Body of pancreas (tissue), 4 donors: ENCODE data around the gene MUCL1. TPM values are rescaled to one million over a fixed set of nuclear protein-coding genes. Genes with fewer than 3 reads are reported as not detected.

ENCODE experiments used
- ATAC-seq: fragments of 150-250 bp; one replicate; pipeline ENCODE4 v1.9.1; 2016
- DNase-seq, 4 donors: peaks; one replicate each; pipeline ENCODE4 v3.0.0-alpha.2; 2019
- H3K27ac ChIP-seq, 4 donors: fragments of 200-600 bp; sonication (generic); 1 replicate in 3 of 4; 2 replicates in 1 of 4; pipeline versions ENCODE4 v1.5.1 to v1.6.1; 2016 to 2019; ENCODE audit warnings: mild to moderate bottlenecking in 1 of 4, mixed read lengths in 1 of 4, moderate library complexity in 1 of 4
- H3K27me3 ChIP-seq, 2 donors: fragments of 200-600 bp; sonication (generic); one replicate each; pipeline ENCODE4 v1.6.0; 2016; ENCODE audit warnings: mild to moderate bottlenecking in 1 of 2
- H3K36me3 ChIP-seq, 2 donors: fragments of 200-600 bp; sonication (generic); replicated peaks in 1 of 2; 2 replicates each; pipeline ENCODE4 v1.5.1; 2016; ENCODE audit warnings: low read depth in 2 of 2; ENCODE audit not compliant: insufficient read depth in 1 of 2
- H3K4me1 ChIP-seq: fragments of 200-600 bp; sonication (generic); one replicate; pipeline ENCODE4 v1.6.0; 2016
- H3K4me3 ChIP-seq, 2 donors: fragments of 200-600 bp; sonication (generic); 1 replicate in 1 of 2; 2 replicates in 1 of 2; pipeline ENCODE4 v1.5.1; 2016 to 2019
- H3K9me3 ChIP-seq, 3 donors: fragments of 200-600 bp; sonication (generic); 1 replicate in 2 of 3; 2 replicates in 1 of 3; pipeline ENCODE4 v1.5.1; 2016
- POLR2A ChIP-seq, 3 donors: fragments of 450-650 bp; IDR thresholded peaks; one replicate each; pipeline ENCODE4 v1.6.1; 2016; ENCODE audit warnings: antibody characterized with exemption in 3 of 3, mild to moderate bottlenecking in 2 of 3
- WGBS, 2 donors: methylation state at CpG; one replicate each; pipeline ENCODE4 v1.1.5; 2017; 5-methylcytosine and 5-hydroxymethylcytosine counted together
- intact Hi-C: fragments of 100-400 bp; cut with DNase I; formaldehyde crosslinking; loops from one replicate; pipeline ENCODE4 v1.15.1; 2023
- total RNA-seq, 2 donors: library from RNA; depleted of rRNA; stranded (reverse); fragments of >200 nt; gene quantifications; one replicate each; pipeline ENCODE4 v1.1.0, GENCODE V29; 2016
- TF ChIP-seq, protein P1 (sequence below), 7 experiments: fragments of 450-650 bp in 4 of 7; fragments of 200-600 bp in 3 of 7; sonication (generic) in 3 of 7; IDR thresholded peaks; one replicate each; pipeline ENCODE4 v1.5.1; 2016 to 2019; ENCODE audit warnings: antibody characterized with exemption in 7 of 7

MUCL1 gene
- total RNA-seq, 2 donors from 2014 or later, result not detected

DNA sequence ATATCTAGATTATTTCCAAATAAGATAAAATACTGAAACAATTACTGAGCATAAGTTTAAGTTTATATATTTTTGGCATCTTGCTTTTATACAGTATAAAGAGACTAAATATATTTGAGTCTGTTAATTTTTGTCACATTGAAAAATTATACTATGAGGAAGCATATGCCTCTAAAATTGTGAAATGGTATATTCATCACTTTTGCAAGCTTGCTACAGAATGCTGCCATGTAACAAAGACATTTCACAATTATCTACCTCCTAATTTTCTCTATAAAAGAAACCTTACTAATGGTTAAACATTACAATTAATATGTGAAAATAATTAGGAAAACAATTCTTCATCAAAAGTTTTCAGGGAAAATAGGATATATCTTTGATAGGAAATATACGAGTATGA is 22.7 kb upstream of the MUCL1 start:
- Histone ChIP-seq H3K27me3 (no peaks in the 10 kb centered on the region), H3K4me1 (no peaks in the 10 kb centered on the region), H3K36me3 (no peaks in the 10 kb centered on the region), H3K9me3 (no peaks in the 10 kb centered on the region), H3K4me3 (no peak overlapping the region), H3K27ac (no peak overlapping the region)
- DNase-seq (no peak), ATAC-seq (no peak)
- WGBS, 2 donors, result 71 to 79% methylated on average over 1 of the region's 1 CpG
- TF ChIP-seq, protein P1, sequence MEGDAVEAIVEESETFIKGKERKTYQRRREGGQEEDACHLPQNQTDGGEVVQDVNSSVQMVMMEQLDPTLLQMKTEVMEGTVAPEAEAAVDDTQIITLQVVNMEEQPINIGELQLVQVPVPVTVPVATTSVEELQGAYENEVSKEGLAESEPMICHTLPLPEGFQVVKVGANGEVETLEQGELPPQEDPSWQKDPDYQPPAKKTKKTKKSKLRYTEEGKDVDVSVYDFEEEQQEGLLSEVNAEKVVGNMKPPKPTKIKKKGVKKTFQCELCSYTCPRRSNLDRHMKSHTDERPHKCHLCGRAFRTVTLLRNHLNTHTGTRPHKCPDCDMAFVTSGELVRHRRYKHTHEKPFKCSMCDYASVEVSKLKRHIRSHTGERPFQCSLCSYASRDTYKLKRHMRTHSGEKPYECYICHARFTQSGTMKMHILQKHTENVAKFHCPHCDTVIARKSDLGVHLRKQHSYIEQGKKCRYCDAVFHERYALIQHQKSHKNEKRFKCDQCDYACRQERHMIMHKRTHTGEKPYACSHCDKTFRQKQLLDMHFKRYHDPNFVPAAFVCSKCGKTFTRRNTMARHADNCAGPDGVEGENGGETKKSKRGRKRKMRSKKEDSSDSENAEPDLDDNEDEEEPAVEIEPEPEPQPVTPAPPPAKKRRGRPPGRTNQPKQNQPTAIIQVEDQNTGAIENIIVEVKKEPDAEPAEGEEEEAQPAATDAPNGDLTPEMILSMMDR (IDR thresholded peaks at IDR 0.05), result no peak
- no peak for TF ChIP-seq POLR2A (IDR thresholded peaks at IDR 0.05)
- intact Hi-C loops, result no loop called here

DNA sequence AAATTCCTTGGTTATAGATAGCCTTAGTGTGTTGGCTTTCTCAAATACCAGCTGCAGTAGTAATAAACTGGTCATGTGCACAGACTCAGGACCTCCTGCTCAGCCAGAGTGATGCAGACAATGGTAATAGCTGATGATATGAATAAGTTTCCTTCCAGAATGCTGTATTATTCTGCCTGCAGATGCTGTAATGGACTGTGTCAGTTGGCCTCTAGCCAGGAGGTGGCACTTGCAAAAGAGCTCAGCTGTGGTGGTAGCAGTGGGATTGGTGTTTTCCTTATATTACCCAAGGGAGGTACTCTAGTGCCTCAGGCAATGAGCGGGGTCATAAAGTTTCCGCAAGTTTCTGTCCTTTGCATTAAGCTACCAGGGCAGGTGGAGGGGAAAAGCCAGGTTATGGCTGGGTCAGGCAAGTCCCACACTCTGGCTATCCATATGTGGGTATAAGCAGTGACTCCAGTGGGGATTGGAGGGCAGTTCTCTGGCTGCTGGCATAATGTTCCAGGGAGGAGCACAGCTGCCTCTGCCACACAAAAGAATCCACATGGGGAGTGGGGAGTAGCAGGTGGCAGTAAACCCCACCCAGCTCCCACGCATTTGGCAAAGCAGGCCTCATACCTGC is 14.0 kb upstream of the MUCL1 start:
- no peak overlapping the region for H3K27ac ChIP-seq
- no peaks in the 10 kb centered on the region for H3K4me1 ChIP-seq
- peaks cover 0 to 9% (median 0%) of the 10 kb centered on the region in 3 donors for H3K9me3 ChIP-seq
- H3K36me3 ChIP-seq, result no peaks in the 10 kb centered on the region
- intact Hi-C loops, result no loop called here
- WGBS, 2 donors, result 74 to 85% methylated on average over 3 of the region's 3 CpGs
- H3K27me3 ChIP-seq, result no peaks in the 10 kb centered on the region
- ATAC-seq (no peak), DNase-seq (no peak)
- H3K4me3 ChIP-seq, result no peak overlapping the region
- TF ChIP-seq POLR2A (IDR thresholded peaks at IDR 0.05), result no peak
- TF ChIP-seq, protein P1 (IDR thresholded peaks at IDR 0.05), result no peak

DNA sequence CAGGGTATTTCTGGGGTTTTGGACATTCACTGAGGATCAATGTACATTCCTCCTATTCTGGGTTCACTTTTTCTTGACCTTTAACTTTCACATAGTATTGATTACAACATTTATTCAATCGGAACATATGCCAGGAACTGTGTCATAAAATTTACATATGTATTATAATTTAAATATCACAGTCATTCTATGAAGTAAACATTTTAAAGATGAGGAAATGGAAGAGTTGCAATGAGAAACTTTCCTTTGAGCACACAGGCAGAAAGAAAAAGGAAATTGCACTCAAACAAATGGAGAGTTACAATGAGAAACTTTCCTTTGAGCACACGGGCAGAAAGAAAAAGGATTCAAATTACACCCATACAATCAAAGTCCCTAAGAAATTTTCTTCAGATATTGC is 3.1 kb downstream of the MUCL1 start:
- DNase-seq, result no peak
- 23 to 28% methylated on average over 2 of the region's 2 CpGs for WGBS, 2 donors
- H3K27ac ChIP-seq, result no peak overlapping the region
- no peak overlapping the region for H3K4me3 ChIP-seq
- intact Hi-C loops, result no loop called here
- ATAC-seq, result no peak
- H3K36me3 ChIP-seq, result no peaks in the 10 kb centered on the region
- H3K4me1 ChIP-seq, result no peaks in the 10 kb centered on the region
- no peak for TF ChIP-seq POLR2A (IDR thresholded peaks at IDR 0.05)
- TF ChIP-seq, protein P1 (IDR thresholded peaks at IDR 0.05), result no peak
- H3K27me3 ChIP-seq, result no peaks in the 10 kb centered on the region
- H3K9me3 ChIP-seq, result no peaks in the 10 kb centered on the region

DNA sequence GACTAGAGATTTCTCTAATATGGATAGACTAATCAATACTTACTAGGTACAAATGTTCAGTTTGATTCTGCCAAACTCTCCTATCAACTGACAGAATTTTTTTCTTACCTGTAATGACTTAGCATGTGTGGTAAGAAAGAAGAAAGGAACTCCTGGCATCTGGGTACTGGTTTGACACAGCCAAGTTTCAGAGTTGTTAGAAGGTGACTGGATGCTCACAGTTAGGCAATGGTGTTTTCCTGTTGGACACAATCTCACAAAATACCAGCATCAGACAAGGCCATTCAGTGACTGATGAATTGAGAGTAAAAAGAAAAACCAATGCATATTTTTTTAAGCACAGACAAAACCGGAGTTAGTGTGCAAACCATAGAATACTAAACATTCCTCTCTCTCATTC is 4.2 kb downstream of the MUCL1 start:
- intact Hi-C loops, result no loop called here
- no peak for ATAC-seq
- no peaks in the 10 kb centered on the region for H3K27me3 ChIP-seq
- DNase-seq, result no peak
- H3K4me1 ChIP-seq, result no peaks in the 10 kb centered on the region
- H3K4me3 ChIP-seq, result no peak overlapping the region
- no peaks in the 10 kb centered on the region for H3K36me3 ChIP-seq
- 45 to 68% methylated on average over 1 of the region's 1 CpG for WGBS, 2 donors
- H3K9me3 ChIP-seq, result no peaks in the 10 kb centered on the region
- TF ChIP-seq, protein P1 (IDR thresholded peaks at IDR 0.05), result no peak
- TF ChIP-seq POLR2A (IDR thresholded peaks at IDR 0.05), result no peak
- H3K27ac ChIP-seq, result no peak overlapping the region

DNA sequence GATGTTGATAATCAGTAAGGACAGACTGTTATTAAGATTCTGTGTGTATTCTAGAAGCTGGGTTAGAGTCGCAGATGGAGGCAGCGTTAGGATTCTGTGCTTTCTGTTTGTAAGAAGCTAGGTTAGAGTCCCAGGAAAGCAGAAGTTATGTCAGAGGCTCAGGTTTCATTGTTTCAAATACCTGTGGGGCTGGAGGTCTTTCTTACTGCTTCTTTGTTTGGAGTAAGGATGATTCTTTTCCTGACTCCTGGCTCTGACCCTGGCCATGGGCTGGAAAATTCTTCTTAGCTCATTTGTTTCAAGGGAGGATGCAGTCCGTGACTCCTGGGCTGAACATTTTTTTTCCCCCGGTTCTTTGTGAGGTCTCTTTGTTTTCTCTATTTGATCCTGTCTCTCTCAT is 5.2 kb downstream of the MUCL1 start:
- H3K4me1 ChIP-seq, result no peaks in the 10 kb centered on the region
- no peak for ATAC-seq
- H3K9me3 ChIP-seq, result no peaks in the 10 kb centered on the region
- intact Hi-C loops, result no loop called here
- no peak overlapping the region for H3K27ac ChIP-seq
- H3K27me3 ChIP-seq, result no peaks in the 10 kb centered on the region
- H3K36me3 ChIP-seq, result no peaks in the 10 kb centered on the region
- no peak for DNase-seq
- TF ChIP-seq, protein P1 (IDR thresholded peaks at IDR 0.05), result no peak
- TF ChIP-seq POLR2A (IDR thresholded peaks at IDR 0.05), result no peak
- no peak overlapping the region for H3K4me3 ChIP-seq
- WGBS, 2 donors, result 39 to 52% methylated on average over 4 of the region's 4 CpGs
